Transverse colon (tissue), 4 donors: ENCODE data around the gene USP30. TPM values are rescaled to one million over a fixed set of nuclear protein-coding genes. Genes with fewer than 3 reads are reported as not detected.
"Not testable (repeated sequence)": the region's sequence is repeated elsewhere in the genome, so short reads cannot be mapped to it uniquely, and the experiment has no call there.

Source experiments
- DNase-seq: peaks from one replicate; pipeline ENCODE4 v3.0.0-alpha.2; 2019
- H3K27ac ChIP-seq, 4 donors: fragments of 200-600 bp; sonication (generic); 2 replicates each; pipeline ENCODE4 v1.5.1; 2016 to 2018; ENCODE audit warnings: inconsistent platforms in 4 of 4
- H3K27me3 ChIP-seq: fragments of 200-600 bp; sonication (generic); 2 replicates; pipeline ENCODE4 v1.5.1; 2017; ENCODE audit warnings: inconsistent platforms
- H3K36me3 ChIP-seq, 4 donors: fragments of 200-600 bp; sonication (generic); 2 replicates each; pipeline ENCODE4 v1.5.1; 2017 to 2019; ENCODE audit warnings: inconsistent platforms in 4 of 4
- H3K4me1 ChIP-seq, 4 donors: fragments of 200-600 bp; sonication (generic); 2 replicates each; pipeline ENCODE4 v1.5.1; 2017 to 2020; ENCODE audit warnings: inconsistent platforms in 4 of 4
- H3K4me3 ChIP-seq, 4 donors: fragments of 200-600 bp; sonication (generic); 1 replicate in 1 of 4; 2 replicates in 3 of 4; pipeline versions ENCODE4 v1.5.1 to v1.6.1; 2017 to 2019; ENCODE audit warnings: inconsistent platforms in 4 of 4
- H3K9me3 ChIP-seq, 2 donors: fragments of 200-600 bp; sonication (generic); 2 replicates each; pipeline ENCODE4 v1.5.1; 2017 to 2019; ENCODE audit warnings: inconsistent platforms in 2 of 2
- CTCF ChIP-seq, 5 experiments: fragments of 200-600 bp in 3 of 5; fragments of 450-650 bp in 2 of 5; sonication (generic) in 3 of 5; IDR thresholded peaks; 1 replicate in 2 of 5; 2 replicates in 3 of 5; pipeline ENCODE4 v1.5.1; 2016 to 2017; ENCODE audit warnings: antibody characterized with exemption in 5 of 5, inconsistent platforms in 3 of 5, mild to moderate bottlenecking in 2 of 5, moderate library complexity in 1 of 5
- EP300 ChIP-seq: sonication (generic); formaldehyde crosslinking; IDR thresholded peaks from one replicate; pipeline ENCODE4 v1.6.1; 2017; ENCODE audit warnings: antibody characterized with exemption, low read depth
- POLR2A ChIP-seq: fragments of 450-650 bp; IDR thresholded peaks from one replicate; pipeline ENCODE4 v1.6.1; 2016; ENCODE audit warnings: antibody characterized with exemption, mild to moderate bottlenecking, moderate library complexity
- POLR2AphosphoS5 ChIP-seq, 3 donors: sonication (generic); formaldehyde crosslinking; IDR thresholded peaks; one replicate each; pipeline ENCODE4 v1.6.1; 2016; ENCODE audit warnings: antibody characterized with exemption in 3 of 3
- WGBS, 2 donors: methylation state at CpG; one replicate each; pipeline ENCODE4 v1.1.5; 2018; ENCODE audit warnings: low coverage in 1 of 2; 5-methylcytosine and 5-hydroxymethylcytosine counted together
- in situ Hi-C, 4 donors: fragments of 200-750 bp; cut with MboI; loops; one replicate each; pipeline versions ENCODE4 v1.15.0 to v1.15.1; 2017; ENCODE audit warnings: low sequenced_read_pairs in 3 of 4, low pct_ligation_motif_present in 1 of 4, low pct_unique_long_range_greater_than_20kb in 1 of 4
- intact Hi-C: fragments of 100-400 bp; cut with DNase I; formaldehyde crosslinking; loops from one replicate; pipeline ENCODE4 v1.15.1; 2023; ENCODE audit warnings: low total_unique reads
- total RNA-seq, 4 donors: library from RNA; depleted of rRNA; stranded (reverse); fragments of >200 nt; gene quantifications; one replicate each; pipeline ENCODE4 v1.1.0, GENCODE V29; 2016

The USP30 gene
- total RNA-seq, 4 donors from 2014 or later: 6.8 to 38.9 (median 24.9) TPM

- peaks cover 0 to 6% (median 2%) of the 10 kb centered on the region in 4 donors for H3K4me1 ChIP-seq
Observed at GRCh38 chr12:109020146-109020795, 32.1 kb upstream of the USP30 start.

GRCh38 chr12:109020796-109021380, 31.5 kb upstream of the USP30 start, which contains the start of gene SVOP:
Gene SVOP, minus strand, starts transcription at chr12:109021068. Its CDS starts 200 bp downstream, at chr12:109020868.
- Histone ChIP-seq H3K27ac (no peak within 1 kb of the TSS), H3K9me3 (no peaks in the 10 kb centered on the region), H3K4me3 (no peak within 1 kb of the TSS), H3K4me1 (peaks cover 0 to 6% (median 2%) of the 10 kb centered on the region in 4 donors), H3K27me3 (peaks cover 5% of the 10 kb centered on the region), H3K36me3 (no peaks in the 10 kb centered on the region)
- intact Hi-C loops: no loop called here
- WGBS, 2 donors: 7% methylated on average over 30 of the region's 30 CpGs; no CpG with 5 or more reads in 1 of the 2 donors
- DNase-seq: peak; percentile 70
- in situ Hi-C loops: no loop called here
- TF ChIP-seq POLR2AphosphoS5 (IDR thresholded peaks at IDR 0.05): no peak
- TF ChIP-seq POLR2A: no peak
- TF ChIP-seq CTCF (IDR thresholded peaks at IDR 0.05): no peak
- TF ChIP-seq EP300: no peak

More at GRCh38 chr12:109020146-109020795, 32.1 kb upstream of the USP30 start:
- Histone ChIP-seq H3K9me3 (no peaks in the 10 kb centered on the region), H3K4me3 (no peak overlapping the region), H3K27me3 (peaks cover 5% of the 10 kb centered on the region), H3K27ac (no peak overlapping the region), H3K36me3 (no peaks in the 10 kb centered on the region)
- DNase-seq: no peak
- intact Hi-C loops: no loop called here
- in situ Hi-C loops: no loop called here
- TF ChIP-seq POLR2AphosphoS5 (IDR thresholded peaks at IDR 0.05) (no peak), EP300 (no peak), CTCF (IDR thresholded peaks at IDR 0.05) (no peak), POLR2A (no peak)
- WGBS, 2 donors: 64 to 69% methylated on average over 5 to 7 of the region's 7 CpGs

GRCh38 chr12:109027767-109028166, 24.6 kb upstream of the USP30 start:
- 43 to 63% methylated on average over 1 of the region's 1 CpG for WGBS, 2 donors
- no peak overlapping the region for H3K27ac ChIP-seq
- intact Hi-C loops: no loop called here
- in situ Hi-C loops: no loop called here
- H3K27me3 ChIP-seq: peaks cover 5% of the 10 kb centered on the region
- DNase-seq: no peak
- H3K4me3 ChIP-seq: no peak overlapping the region
- no peaks in the 10 kb centered on the region for H3K4me1 ChIP-seq
- H3K36me3 ChIP-seq: no peaks in the 10 kb centered on the region
- H3K9me3 ChIP-seq: no peaks in the 10 kb centered on the region
- TF ChIP-seq CTCF (IDR thresholded peaks at IDR 0.05) (no peak), POLR2A (no peak), POLR2AphosphoS5 (IDR thresholded peaks at IDR 0.05) (no peak), EP300 (no peak)

- H3K4me3 ChIP-seq, H3K9me3 ChIP-seq, H3K27ac ChIP-seq, DNase-seq, H3K36me3 ChIP-seq, H3K27me3 ChIP-seq, in situ Hi-C loops, H3K4me1 ChIP-seq, intact Hi-C loops: not testable (repeated sequence)
- WGBS, 2 donors: 73% methylated on average over 3 of the region's 3 CpGs; no CpG with 5 or more reads in 1 of the 2 donors
Observed at GRCh38 chr12:109028624-109029023, 23.8 kb upstream of the USP30 start.
